ENCODE measurements around the gene PRLHR.
"Not testable (repeated sequence)": the region's sequence is repeated elsewhere in the genome, so short reads cannot be mapped to it uniquely, and the experiment has no call there.

Gene PRLHR
- 0 reads per million in 2 experiments for total RNA-seq

DNA sequence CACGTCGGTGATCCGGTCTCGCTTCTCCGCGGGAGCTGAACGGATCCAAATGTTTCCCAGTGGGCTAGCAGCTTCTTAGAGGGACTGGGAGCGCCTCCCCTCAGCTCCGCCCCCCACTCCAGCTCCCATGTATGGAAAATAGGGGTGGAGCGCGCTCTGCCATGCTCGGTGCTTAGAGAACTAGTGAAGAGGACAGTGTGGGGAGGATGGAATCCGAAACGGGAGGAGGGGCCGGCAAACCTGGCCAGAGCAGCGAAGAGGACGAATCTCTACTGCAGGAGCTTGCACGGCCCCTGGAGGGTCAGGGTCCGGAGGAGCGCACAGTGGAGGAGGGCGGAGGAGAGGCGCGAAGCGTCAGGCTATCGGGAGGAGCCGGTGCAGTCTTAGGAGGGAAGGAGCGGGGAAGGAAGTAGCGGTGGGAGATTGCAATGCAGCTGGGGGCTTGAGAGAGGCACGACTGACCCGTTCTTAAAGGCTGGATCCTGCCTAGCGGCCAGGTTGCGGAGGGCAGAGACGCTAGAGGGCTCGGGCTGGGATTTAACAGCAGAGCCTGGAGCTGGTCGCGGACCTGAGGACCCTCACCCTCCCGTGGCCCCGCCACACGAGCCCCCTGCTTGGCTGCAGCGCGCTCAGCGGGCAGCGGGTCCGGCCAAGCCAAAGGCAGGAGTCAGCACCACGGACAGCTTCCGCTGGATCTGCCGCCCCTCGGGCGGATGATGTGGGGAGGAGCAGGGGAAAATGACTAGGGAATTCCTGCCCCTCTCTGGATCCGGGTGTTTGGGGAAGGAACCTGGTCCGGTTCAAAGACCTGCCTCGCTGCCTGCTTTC lies at the start of gene PRLHR:
TSS of gene PRLHR (minus strand) at position 51 of the 828 bp plus-strand sequence. CDS start 404 bp downstream, outside the sequence.
- no peak for DNase-seq (ENCODE audit: low read depth)

DNA sequence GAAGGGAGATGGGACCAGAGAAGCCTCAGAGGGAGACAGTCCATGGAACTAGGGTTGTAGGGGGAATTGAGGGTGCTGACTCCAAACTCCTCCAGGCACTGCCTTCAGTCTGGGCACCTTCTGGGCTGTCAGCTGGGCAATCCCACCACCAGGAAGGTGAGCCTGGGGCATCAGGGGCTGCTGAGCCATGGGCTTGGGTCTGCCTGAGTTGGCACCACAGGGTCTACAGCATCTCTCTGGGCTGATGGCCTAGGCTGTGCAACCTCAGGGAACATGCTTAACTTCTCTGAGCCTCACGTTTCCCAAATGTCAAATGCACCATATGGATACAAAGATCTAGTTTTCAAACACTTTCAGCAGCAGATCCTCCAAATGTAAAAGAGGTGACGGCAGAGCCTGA lies 46.8 kb upstream of the PRLHR start:
- DNase-seq (ENCODE audit: low read depth), result no peak

DNA sequence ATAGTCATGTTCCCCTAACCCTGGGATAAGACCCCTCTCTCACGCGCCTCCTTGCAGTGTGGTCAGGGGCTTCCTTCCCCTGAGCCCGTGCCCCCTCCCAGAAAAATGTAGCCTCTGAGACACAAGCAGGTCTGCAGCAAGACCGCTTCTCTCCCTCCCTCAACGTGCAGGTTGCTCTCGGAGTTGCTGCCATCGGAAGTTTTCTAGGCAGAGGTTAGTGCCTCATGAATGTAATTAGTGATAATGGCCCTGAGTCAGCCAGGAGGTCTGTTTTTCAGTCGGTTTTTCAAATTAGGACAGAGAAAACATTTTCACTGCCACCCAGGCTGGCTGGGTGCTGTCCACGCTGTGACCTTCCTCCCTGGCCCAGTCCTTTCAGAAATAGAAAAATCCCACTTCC lies 43.2 kb upstream of the PRLHR start:
- no peak for DNase-seq (ENCODE audit: low read depth)

DNA sequence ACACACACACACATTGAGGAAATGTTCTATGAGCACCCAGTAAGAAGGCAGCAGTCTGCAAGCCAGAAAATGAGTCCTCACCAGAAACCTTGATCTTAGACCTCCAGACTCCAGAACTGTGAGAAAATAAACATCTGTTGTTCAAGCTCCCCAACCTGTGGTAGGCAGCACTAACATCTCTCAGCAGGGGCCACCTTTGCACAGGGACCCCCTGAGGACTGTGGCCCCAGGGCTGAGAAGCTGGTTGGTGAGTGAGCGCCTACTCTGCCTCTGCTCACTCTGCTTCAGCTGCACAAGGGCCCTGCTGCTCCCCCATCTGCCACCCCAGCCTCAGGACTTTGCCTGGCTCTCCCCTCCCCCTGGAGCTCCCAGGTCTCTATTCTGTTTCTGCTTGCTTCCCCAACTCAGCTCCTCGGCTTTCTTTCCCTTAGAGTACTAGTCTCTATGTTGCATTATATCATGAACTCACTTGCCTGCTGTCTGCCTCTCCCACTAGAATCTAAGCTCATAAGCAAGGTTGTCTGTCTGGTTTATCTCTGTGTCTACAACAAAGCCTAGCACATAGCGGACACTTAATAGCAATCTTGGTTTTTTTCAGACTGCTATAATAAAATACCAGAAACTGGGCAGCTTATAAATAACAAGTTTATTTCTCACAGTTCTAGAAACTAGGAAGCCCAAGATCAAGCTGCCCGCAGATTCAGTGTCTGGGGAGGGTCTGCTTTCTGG lies 40.4 kb upstream of the PRLHR start:
- DNase-seq (ENCODE audit: low read depth), result no peak

DNA sequence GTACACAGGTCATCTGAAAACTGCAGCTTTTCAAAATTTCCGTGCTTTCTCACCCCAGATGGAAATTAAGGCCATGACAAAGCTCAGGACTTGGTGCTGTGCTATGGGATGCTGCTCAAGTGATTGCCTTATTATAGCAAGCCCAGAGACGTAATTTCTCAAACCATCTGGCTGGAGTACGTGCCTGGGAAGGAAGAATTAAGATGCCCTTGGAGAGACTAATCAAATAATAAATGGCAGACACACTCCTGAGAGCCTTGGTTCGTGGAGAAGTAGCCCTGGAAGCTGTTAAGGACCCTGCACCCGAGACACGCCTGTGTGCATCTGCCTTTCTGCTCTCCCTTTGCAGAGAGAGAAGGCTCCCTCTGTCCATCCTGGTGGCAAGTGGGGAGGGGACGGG lies 38.3 kb upstream of the PRLHR start:
- no peak for DNase-seq (ENCODE audit: low read depth)

DNA sequence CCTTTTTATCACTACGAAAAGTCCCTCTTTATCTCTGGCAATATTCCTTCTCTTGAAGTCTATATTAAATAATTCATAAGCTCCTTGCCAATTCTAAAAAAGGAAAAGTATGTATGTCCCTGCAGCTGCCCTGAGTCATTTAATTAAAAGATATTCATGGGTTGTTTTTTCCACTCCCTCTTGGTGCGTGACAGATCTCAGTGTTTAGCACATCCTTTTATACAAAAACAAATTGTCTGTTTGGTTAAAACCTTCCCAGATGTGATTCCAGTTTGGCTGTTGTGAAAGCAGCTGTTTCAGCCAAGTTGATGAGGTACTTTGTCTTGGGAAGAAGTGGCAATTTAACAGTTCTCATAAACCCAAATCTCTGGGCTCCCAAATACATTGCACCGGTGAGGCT lies 33.8 kb upstream of the PRLHR start:
- DNase-seq (ENCODE audit: low read depth), result no peak

DNA sequence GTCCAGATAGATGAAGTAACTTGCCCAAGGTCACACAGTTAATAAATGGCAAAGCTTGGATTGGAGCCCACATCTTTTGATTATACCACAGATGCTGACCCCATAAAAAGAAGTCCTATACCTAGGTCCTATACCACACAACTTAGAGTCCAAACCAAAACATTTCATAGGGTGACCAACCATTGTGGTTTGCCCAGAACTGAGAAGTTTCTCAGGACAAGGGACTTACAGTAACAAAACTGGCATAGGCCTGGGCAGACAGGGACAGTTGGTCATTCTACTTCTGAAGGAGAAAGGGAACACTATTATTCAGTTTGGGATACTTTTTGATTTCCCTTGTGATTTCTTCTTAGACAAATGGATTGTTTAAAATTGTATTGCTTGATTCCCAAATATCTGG lies 32.9 kb upstream of the PRLHR start:
- no peak for DNase-seq (ENCODE audit: low read depth)

DNA sequence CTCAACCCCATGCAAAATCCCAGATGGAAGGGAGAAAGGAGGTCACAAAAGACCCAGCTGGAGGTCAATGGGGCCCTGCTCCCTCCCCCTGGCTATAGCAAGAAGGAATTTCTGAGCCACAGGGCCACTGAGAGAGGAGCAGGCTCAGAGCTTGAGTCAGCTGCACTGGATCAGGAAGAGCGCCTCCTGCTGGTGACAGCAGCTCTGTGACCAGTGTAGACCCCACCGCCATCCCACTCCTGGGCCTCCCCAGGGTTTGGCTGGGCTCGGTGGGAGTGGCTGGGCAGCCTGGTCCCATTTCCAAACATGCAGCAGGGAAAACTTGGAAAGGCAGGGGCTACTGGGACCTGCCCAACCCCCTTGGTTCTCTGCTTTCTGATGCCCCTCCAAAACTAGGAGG lies 31.5 kb upstream of the PRLHR start:
- DNase-seq (ENCODE audit: low read depth), result no peak

DNA sequence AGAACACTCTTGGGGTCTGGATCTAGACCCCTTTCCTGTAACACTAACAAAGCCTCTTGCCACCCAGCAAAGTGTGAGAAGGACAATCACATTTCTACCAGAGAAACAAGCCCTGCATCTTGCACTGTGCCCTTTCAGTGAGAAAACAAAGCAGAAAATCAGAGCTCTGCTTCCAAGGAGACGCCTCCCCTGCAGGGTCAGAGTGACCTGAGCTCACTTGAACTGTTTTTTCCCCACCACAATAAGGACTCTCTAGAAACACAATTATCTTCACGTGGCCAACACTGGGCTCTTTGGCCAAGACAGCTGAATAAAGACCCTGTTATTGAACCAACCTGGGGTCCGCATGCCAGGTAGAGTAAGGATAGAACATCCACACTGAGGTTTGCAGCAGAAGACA lies 30.1 kb upstream of the PRLHR start:
- DNase-seq (ENCODE audit: low read depth), result no peak

DNA sequence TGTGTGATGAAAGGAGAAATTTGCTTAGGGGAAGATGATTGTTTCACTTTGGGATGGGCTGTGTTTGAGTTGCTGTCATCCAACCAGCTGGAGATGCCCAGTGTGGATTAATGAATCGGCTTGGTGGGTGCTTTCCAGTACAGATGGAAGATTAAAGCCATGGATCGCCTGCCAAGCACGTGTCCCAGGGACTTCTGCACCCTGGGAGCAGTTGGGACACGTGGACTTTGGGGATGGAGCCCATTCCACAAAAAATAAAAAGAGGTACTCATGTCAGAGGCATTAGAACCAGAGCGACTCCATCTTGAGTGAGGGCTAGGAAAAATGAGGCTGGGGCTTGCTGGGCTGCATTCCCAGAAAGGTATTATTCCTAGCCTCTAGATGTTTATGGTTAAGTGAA lies 29.3 kb upstream of the PRLHR start:
- DNase-seq (ENCODE audit: low read depth), result no peak

DNA sequence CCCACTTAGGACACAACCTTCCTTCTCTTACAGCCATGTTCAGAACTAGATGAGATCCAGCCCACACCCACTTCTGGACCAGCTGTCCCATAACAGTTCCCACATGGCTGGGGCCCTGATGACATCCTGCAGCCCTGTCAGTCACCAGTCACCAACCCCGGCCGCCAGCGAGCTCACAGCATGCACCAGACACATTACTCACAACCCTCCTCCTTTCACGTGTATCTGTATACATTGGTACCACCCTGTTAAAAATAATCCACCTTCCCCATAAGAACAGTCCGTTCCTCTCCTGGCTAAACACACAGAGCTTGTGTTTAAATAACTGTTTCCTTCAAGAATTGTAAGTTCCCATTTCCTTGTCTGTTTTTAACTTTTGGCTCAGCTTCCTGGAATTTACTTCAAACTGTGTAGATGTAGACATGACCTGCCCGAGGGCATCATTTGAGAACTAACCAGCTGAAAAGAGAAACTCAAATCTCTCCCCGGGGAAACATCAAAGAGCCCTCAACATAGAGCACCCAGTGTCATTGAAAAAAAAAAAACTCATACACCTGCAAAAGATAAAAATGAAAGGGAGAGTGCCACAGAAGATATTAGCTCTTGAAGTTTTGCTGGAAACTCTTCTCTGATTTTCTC lies 26.0 kb upstream of the PRLHR start:
- no peak for DNase-seq (ENCODE audit: low read depth)

DNA sequence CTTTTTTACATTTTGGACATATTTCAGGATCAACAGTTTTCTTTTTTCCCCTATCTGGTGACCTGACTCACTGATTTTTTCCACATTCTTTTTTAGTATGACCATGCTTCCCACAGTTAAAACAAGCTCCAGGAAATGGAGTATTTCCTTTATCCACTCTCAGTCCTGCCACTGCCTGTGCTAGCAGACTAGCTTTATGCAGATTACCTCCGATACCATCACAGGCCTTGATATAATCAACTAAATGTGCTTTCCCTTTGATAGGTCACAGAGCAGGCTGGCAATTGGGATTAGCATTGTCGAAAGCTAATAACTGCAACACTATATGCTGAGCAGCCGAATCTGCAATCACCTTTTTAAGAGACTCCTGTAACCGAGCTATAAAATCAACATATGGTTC lies 18.4 kb upstream of the PRLHR start:
- not testable (repeated sequence) for DNase-seq (ENCODE audit: low read depth)

DNA sequence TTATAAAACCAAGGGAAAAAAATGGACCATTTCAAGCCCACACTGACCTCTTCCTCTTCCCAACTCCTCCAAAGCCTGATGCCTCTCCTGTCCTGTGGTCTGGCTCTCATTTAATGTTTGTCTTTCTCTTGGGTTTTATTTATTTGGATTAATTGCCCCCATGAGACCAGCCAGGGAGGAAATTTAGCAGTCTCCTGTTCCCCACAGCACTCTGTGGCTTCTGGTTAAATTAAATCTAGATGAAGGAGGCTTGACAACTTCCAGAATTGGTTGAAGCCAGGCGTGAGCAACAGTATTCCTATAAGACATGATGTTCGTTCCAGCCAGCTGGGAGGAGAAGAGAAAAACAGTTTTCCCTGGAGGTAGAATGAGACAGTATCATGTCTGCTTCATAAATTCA lies 15.1 kb upstream of the PRLHR start:
- DNase-seq (ENCODE audit: low read depth), result no peak

DNA sequence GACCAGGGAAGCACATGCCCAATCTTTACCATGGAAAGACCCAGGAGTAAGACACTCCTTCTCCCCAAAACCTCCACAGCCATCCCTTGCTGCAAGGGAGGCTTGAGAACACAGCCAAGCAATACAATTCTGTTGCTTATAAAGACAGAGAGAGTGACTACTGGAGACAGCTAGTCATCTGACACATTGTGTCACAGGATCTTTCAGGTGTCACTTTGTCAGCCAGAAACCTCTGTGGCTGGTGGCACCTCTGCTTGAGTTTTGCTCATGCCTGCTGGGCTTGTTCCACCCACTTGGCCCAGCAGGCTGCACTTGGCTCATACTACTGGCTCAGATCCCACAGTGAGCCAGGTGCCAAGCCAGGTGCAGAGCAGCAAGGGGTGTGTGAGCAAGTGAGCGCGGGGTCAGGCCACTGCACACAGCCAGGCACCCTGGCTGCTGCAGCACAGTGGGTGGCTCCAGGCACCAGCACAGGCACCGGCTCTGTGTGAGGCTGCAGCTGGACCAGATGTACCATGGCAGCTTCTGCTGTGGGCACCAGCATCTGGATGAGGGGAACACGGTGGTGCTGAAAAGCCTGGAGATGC lies 12.4 kb upstream of the PRLHR start:
- DNase-seq (ENCODE audit: low read depth), result no peak

DNA sequence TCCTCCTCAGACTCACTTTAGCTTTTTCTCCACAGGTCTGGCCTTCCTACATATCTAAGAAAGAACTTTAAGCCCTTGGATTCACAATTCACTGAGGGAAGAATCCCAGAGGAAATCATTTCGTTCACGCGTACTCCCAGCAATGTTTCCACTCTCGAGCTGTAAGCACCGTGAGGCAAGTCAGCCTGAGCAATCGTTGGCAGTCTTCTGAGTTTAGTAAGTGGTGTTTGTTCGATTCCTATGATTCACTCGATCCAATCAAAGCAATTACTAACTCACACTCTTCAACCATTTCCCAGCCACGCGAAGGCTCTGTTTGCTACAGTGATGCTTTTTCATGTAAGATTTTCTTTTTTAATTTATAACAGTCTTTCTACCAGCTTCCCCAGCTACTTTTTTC lies 10.2 kb upstream of the PRLHR start:
- DNase-seq (ENCODE audit: low read depth), result no peak

DNA sequence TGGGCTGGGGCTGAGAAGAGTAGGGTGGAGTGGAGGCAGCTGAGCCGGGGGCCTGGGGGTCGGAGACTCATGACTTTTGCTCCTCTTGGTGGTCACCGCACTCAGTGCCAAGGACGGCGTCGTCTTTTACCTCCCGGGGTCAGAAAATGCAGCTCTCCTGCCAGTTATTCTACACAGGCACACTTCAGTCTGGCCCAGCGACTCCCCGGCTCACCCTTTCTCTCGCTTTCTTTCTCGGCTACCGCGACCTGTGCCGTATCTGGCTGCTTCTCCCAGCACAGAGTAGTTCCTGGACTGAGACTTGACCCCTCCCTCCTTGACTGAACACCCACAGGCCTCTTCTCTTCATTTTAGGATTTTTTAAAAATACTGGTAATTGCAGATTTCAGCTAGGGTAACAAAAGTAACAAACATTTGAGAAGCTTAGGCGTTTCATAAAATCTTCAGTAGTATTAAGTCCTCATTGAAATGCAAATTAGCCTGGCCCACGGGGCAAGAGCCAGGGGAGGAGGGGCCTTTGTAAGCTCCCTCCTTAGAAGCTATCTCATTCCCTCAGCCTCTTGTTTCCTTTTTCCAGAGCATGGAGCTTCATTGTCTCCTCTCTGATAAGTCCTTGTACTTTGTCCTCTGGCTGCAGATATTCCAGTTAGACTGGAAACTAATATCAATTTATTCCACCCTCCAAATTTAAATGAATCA lies 1.1 kb upstream of the PRLHR start:
- no peak for DNase-seq (ENCODE audit: low read depth)

DNA sequence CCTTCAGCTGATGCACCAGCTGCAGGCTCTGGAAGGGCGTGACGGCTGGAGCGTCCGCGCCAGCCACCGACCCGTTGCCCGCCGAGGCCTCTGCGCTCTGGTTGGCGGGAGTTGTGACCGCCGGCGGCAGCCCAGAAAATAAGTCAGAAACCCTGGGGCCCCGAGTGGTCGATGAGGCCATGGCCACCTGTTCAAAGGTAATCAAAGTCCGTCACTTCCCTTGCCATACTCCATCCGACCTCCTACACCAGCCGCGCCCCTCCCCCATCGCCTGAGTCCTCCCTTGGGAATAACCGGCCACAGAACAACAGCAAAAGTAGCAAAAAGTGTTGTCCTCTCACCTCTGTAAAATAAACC lies 406 bp downstream of the PRLHR start:
- DNase-seq (ENCODE audit: low read depth), result no peak

DNA sequence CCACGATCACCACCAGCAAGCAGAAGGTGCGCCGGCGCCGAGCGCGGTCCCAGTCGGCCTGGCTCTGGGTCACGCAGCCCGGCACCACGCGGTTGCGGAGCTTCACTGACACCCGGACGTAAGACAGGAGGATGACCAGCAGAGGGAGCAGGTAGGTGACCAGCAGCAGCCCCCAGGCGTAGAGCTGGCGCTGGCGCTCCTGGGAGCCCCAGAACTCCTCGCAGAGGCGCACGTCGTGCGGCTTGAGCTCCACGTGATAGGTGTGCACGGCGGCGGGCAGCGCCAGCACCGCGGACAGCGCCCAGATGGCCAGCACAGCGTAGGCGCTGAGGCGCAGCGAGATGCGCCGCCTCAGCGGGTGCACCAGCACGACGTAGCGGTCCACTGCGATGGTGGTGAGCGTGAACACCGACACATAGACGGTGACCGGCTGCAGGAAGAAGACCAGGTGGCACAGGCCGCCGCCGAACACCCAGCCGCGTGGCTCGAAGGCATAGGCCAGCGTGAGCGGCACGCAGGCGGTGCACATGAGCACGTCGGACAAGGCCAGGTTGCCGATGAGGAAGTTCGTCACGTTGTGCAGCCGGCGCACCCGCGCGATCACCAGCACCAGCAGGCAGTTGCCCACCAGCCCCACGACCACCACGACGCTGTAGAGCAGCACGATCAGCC lies 920 bp downstream of the PRLHR start:
- DNase-seq (ENCODE audit: low read depth), result peak; percentile 3

DNA sequence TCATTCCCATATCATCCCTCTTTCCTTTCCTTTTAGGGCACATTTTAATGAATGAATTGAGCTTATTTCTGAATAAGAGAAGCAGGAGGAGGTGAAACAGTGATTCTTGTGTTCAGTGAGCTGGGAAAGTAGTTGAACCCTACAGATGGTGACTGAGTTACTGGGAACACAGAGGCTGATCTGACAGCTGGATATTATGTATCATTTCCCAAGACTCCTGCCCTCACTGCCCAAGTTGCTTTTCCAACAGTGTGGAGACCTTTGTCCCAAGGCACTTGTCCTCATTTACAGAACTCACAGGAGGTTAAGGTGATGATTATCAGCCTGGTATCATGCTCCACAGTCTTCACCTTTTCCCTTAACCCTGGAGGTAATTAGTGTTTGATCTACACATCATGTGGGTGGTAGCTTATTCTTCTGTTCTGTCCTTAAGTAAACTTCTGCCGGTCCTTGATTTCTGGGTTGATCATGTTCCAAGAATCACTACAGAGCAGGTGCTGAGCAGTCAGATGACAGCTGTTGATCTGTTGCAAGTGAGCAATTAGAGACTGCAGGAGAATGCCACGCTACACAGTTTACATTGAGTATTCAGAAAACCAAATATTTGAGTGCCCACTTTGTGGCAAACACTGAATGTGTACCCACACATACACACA lies 2.6 kb downstream of the PRLHR start:
- DNase-seq (ENCODE audit: low read depth), result no peak

DNA sequence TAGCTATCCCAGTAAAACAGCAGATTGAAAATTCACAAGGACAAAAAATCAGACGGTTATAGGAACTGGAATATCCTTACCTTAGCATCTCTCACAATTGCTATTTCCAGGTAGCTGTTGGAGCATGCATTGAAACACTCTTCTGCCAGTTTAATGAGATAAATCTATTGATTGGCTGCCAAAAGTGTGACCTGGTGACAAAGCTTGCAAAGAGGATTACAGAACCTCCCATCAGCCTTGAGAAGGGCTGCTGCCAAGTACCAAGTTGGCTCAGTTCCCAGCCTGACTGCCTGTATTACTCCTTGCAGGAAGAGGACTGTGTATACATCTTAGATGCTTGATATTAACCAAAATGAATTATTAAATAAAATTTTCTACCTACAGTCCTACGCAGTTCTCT lies 5.1 kb downstream of the PRLHR start:
- DNase-seq (ENCODE audit: low read depth), result no peak
